ENCODE measurements around the gene MSI2.

- no peak for TF ChIP-seq TCF12 (IDR thresholded peaks at IDR 0.05; ENCODE audit: low read depth)
- TF ChIP-seq ZBTB7A (IDR thresholded peaks at IDR 0.05; ENCODE audit: low read depth): no peak
- TF ChIP-seq MAX (IDR thresholded peaks at IDR 0.05): no peak
- no peak for TF ChIP-seq EGR1 (IDR thresholded peaks at IDR 0.05)
- TF ChIP-seq EP300 (IDR thresholded peaks at IDR 0.05; ENCODE audit: borderline replicate concordance): no peak
- no peak for TF ChIP-seq YY1 (IDR thresholded peaks at IDR 0.05; ENCODE audit: low read depth)
- TF ChIP-seq TAF1 (IDR thresholded peaks at IDR 0.05; ENCODE audit: low read depth): no peak
- no peak for TF ChIP-seq FOXM1 (IDR thresholded peaks at IDR 0.05; ENCODE audit: borderline replicate concordance, low read depth)
- TF ChIP-seq RAD21 (IDR thresholded peaks at IDR 0.05; ENCODE audit: low read depth): no peak
Measured at GRCh38 chr17:57608369-57609124, 352.2 kb downstream of the MSI2 start.

Measured in Ishikawa (cell line).